ENCODE measurements around the gene TLE3. TPM values are rescaled to one million over a fixed set of nuclear protein-coding genes. Genes with fewer than 3 reads are reported as not detected.

TLE3 gene
- total RNA-seq, 1 experiment from 2014 or later: 35.2 TPM

- Histone ChIP-seq H3K4me3 (no peak overlapping the region), H3K36me3 (peaks cover 92% of the 10 kb centered on the region), H3K27me3 (replicated peaks) (no peaks in the 10 kb centered on the region), H3K27ac (no peak overlapping the region), H3K9me3 (replicated peaks) (no peaks in the 10 kb centered on the region), H3K4me1 (replicated peaks) (no peaks in the 10 kb centered on the region)
- no peak for DNase-seq (ENCODE audit: low read depth in 1 of 2, low spot score in 2 of 2)
Measured at GRCh38 chr15:70065006-70065722, 32.6 kb downstream of the TLE3 start.

DNA sequence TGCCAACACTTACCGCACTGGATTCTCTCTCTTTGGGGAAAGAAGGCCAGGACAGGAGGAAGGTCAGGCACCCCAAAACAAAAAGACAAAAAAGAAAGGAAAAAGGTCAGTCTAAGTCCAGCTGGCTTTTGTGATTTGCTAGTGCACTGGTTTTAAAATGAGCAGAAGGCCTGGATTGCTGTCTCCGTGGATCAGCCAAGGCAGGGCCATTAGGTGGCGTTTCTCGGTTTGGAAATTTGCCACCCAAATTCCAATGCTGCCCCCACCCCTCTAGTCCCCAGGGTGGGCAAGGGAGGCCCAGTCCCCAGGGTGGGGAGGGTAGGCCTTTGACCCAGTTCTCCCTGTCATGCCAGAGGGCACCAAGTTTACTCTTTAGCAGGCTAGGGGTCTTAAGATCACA lies 33.3 kb downstream of the TLE3 start:
- peaks cover 92% of the 10 kb centered on the region for H3K36me3 ChIP-seq
- H3K27ac ChIP-seq: no peak overlapping the region
- no peaks in the 10 kb centered on the region for H3K4me1 ChIP-seq (replicated peaks)
- H3K4me3 ChIP-seq: no peak overlapping the region
- H3K27me3 ChIP-seq (replicated peaks): no peaks in the 10 kb centered on the region
- no peaks in the 10 kb centered on the region for H3K9me3 ChIP-seq (replicated peaks)
- DNase-seq (ENCODE audit: low read depth in 1 of 2, low spot score in 2 of 2): no peak

GRCh38 chr15:70063980-70064379 lies 33.7 kb downstream of the TLE3 start:
- Histone ChIP-seq H3K9me3 (replicated peaks) (no peaks in the 10 kb centered on the region), H3K27me3 (replicated peaks) (no peaks in the 10 kb centered on the region), H3K36me3 (peaks cover 92% of the 10 kb centered on the region), H3K4me3 (no peak overlapping the region), H3K4me1 (replicated peaks) (no peaks in the 10 kb centered on the region), H3K27ac (no peak overlapping the region)
- DNase-seq (ENCODE audit: low read depth in 1 of 2, low spot score in 2 of 2): no peak

DNA sequence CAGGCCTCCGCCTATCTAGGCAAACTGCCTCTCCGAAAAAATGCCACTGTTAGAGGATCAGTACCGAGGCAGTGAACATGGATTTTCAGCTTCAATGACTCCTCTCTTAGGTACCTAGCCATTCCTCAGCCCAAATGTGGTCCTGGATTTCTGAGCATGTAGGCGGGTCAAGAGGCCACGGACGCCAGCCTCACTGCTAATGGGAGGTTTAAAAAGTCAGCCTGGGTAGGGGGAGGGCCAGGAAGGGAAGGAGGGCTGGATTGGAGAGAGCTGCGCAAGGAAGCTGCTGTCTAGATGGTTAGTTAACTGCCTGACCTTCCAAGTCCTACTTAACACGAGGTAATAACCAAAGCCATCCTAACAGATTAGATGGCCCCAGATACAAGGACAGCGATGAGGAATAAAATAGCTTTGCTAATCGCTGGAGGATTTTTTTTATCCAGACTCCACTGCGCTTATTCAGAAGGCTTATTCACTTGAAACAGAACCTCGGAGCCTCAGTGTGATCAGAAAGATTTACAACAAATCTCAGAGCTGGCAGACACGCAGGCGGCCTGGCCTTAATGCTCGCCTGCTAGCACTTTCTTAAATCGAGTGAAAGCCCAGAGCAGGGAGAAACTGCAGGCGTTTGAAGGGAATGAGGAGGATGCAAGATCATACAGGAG lies 34.3 kb downstream of the TLE3 start:
- Histone ChIP-seq H3K36me3 (peaks cover 92% of the 10 kb centered on the region), H3K4me3 (no peak overlapping the region), H3K27me3 (replicated peaks) (no peaks in the 10 kb centered on the region), H3K27ac (no peak overlapping the region), H3K4me1 (replicated peaks) (no peaks in the 10 kb centered on the region), H3K9me3 (replicated peaks) (no peaks in the 10 kb centered on the region)
- DNase-seq (ENCODE audit: low read depth in 1 of 2, low spot score in 2 of 2): no peak

GRCh38 chr15:70062321-70062956 lies 35.3 kb downstream of the TLE3 start:
- Histone ChIP-seq H3K4me3 (no peak overlapping the region), H3K27me3 (replicated peaks) (no peaks in the 10 kb centered on the region), H3K4me1 (replicated peaks) (no peaks in the 10 kb centered on the region), H3K36me3 (peaks cover 95% of the 10 kb centered on the region), H3K9me3 (replicated peaks) (no peaks in the 10 kb centered on the region), H3K27ac (no peak overlapping the region)
- no peak for DNase-seq (ENCODE audit: low read depth in 1 of 2, low spot score in 2 of 2)

DNA sequence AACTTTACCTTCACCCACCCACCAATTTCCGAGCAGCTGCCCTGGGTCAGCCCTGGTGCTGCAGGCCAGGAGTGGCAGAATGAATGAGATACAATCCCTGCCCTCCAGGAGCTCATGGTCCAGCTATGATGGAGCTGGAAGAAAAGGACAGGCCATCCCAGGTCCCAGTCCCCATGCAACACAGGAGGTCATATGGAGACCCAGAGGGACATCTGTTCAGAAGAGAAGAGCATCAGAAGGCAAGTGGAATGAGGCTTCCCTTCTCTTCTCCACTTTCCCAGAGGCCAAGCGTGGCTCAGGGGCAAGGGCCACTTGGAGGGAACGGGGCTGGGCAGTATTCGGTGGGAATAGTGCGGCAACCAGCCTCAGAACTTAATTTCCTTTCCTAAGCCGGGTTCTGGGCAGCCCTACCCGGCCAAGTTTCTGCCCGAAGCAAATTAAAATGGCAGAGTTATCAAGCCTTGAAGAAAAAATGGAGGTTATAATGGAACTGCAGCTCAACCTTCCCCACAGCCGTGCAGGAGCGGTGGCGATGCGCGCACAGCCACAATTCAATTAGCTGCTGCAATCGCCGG lies 35.9 kb downstream of the TLE3 start:
- DNase-seq (ENCODE audit: low read depth in 1 of 2, low spot score in 2 of 2): no peak
- Histone ChIP-seq H3K27me3 (replicated peaks) (no peaks in the 10 kb centered on the region), H3K9me3 (replicated peaks) (no peaks in the 10 kb centered on the region), H3K4me1 (replicated peaks) (no peaks in the 10 kb centered on the region), H3K36me3 (peaks cover 93% of the 10 kb centered on the region), H3K27ac (no peak overlapping the region), H3K4me3 (no peak overlapping the region)

GRCh38 chr15:70060993-70061305 lies 36.8 kb downstream of the TLE3 start:
- H3K9me3 ChIP-seq (replicated peaks): no peaks in the 10 kb centered on the region
- no peaks in the 10 kb centered on the region for H3K4me1 ChIP-seq (replicated peaks)
- peaks cover 93% of the 10 kb centered on the region for H3K36me3 ChIP-seq
- no peak for DNase-seq (ENCODE audit: low read depth in 1 of 2, low spot score in 2 of 2)
- no peaks in the 10 kb centered on the region for H3K27me3 ChIP-seq (replicated peaks)
- no peak overlapping the region for H3K27ac ChIP-seq
- no peak overlapping the region for H3K4me3 ChIP-seq

- no peaks in the 10 kb centered on the region for H3K4me1 ChIP-seq (replicated peaks)
- no peak overlapping the region for H3K4me3 ChIP-seq
- peaks cover 95% of the 10 kb centered on the region for H3K36me3 ChIP-seq
- H3K27me3 ChIP-seq (replicated peaks): no peaks in the 10 kb centered on the region
- no peak for DNase-seq (ENCODE audit: low read depth in 1 of 2, low spot score in 2 of 2)
- H3K27ac ChIP-seq: no peak overlapping the region
- H3K9me3 ChIP-seq (replicated peaks): no peaks in the 10 kb centered on the region
Measured at GRCh38 chr15:70060214-70060992, 37.3 kb downstream of the TLE3 start.

DNA sequence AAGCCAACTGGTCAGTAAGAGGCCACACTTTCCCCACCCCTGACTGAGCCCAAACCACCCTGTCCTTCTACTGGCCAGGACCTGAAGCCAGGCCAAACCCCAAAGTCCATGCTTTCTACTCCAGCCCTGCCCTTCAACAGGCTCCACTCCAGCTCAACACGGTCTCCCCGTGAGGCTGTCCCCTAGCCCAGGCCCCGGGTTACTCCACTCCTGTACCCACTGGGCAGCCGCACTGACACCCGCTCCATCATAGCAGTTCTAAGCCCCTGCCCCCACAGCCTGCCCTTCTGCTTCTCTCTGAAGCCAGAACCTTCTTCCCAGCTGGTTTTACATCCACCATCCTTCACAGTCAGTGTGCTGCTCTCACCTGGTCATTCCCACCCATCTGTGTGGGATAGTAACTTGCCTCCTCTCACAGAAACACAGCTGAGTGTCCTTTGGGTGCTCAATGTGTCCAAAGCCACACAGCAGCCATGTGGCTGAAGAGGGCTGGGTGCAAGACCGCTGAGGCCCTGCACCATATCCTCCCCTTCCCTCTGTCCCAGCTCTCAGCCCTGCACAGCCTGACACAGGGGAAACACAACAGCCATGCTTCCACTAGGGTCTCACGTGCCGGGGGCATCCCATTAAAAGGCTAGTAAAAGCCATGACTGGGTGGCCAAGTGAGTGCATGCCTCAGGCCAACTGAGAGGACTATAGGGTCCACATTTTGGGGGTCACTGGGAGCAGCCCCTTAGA lies 38.1 kb downstream of the TLE3 start:
- H3K27ac ChIP-seq: no peak overlapping the region
- H3K4me3 ChIP-seq: no peak overlapping the region
- peaks cover 96% of the 10 kb centered on the region for H3K36me3 ChIP-seq
- no peaks in the 10 kb centered on the region for H3K27me3 ChIP-seq (replicated peaks)
- no peaks in the 10 kb centered on the region for H3K9me3 ChIP-seq (replicated peaks)
- H3K4me1 ChIP-seq (replicated peaks): no peaks in the 10 kb centered on the region
- DNase-seq (ENCODE audit: low read depth in 1 of 2, low spot score in 2 of 2): no peak

- H3K36me3 ChIP-seq: peaks cover 97% of the 10 kb centered on the region
Measured at GRCh38 chr15:70058642-70059360, 38.9 kb downstream of the TLE3 start.

DNA sequence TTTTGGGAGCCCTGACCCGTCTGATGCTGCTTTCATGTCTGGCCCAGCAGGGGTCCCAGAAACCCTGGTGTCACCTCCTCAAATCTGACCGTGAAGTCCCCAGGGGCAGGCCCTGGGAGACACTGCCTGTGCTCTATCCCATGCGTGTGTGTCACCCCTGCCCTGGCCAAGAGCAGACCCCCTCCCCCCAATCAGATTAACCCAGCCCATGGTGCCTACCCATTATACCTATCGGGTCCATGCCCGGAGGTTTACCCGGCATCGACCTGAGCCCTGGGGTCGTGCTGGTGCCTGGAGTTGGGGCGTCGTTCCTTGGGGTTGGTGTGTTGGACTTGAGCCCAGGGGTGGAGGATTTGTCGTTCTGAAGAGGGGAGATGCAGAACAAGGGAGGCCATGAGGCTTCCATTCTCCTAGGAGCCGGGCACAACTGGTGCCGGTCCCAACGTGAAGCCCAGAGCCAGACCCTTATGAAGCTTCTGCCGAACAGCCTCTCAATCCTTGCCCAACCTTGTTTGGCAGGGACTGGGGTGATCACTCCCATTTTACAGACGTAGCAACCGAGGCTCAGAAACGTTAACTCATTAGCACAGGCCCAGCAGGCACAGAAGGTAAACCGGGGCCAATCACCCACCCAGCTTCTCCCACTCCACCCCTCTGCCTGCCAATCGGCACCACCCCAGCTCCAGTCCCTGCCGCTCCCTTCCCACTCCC lies 39.6 kb downstream of the TLE3 start:
- no peak overlapping the region for H3K4me3 ChIP-seq
- no peak for DNase-seq (ENCODE audit: low read depth in 1 of 2, low spot score in 2 of 2)
- no peaks in the 10 kb centered on the region for H3K27me3 ChIP-seq (replicated peaks)
- no peaks in the 10 kb centered on the region for H3K4me1 ChIP-seq (replicated peaks)
- H3K36me3 ChIP-seq: peaks cover 97% of the 10 kb centered on the region
- no peaks in the 10 kb centered on the region for H3K9me3 ChIP-seq (replicated peaks)
- no peak overlapping the region for H3K27ac ChIP-seq

More at GRCh38 chr15:70058642-70059360, 38.9 kb downstream of the TLE3 start:
- no peak for DNase-seq (ENCODE audit: low read depth in 1 of 2, low spot score in 2 of 2)
- Histone ChIP-seq H3K27me3 (replicated peaks) (no peaks in the 10 kb centered on the region), H3K4me3 (no peak overlapping the region), H3K27ac (no peak overlapping the region), H3K4me1 (replicated peaks) (no peaks in the 10 kb centered on the region), H3K9me3 (replicated peaks) (no peaks in the 10 kb centered on the region)

DNA sequence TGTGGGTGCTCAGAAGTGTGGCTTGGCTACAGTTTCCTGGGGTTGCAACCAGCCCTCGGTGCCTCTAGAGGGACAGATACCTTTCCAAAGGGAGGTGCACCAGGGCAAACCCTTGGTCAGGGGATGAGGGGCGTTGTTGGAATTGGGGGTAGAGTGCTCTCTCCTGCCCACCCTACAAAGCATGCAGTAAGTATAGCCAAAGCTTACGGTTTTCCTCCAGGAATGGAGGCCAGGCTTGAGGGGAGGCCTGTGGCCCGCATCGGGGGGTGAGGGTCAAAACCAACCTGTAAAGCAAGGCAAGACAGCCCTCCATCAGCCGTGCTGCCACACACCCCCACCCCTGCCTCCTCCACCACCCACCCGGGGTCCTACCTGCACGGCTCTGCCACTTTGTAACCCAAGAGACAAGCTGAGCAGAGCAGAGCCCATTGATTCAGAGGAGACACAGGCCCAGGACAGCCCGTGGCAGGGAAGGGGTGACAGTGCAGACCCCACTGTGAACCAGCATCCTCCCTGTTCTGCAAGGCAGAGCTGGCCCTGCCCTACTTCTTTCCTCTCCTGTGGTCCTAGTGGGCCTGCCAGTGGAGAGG lies 41.5 kb downstream of the TLE3 start:
- Histone ChIP-seq H3K4me3 (no peak overlapping the region), H3K27ac (no peak overlapping the region), H3K4me1 (replicated peaks) (no peaks in the 10 kb centered on the region), H3K27me3 (replicated peaks) (no peaks in the 10 kb centered on the region), H3K36me3 (peaks cover 91% of the 10 kb centered on the region), H3K9me3 (replicated peaks) (no peaks in the 10 kb centered on the region)
- no peak for DNase-seq (ENCODE audit: low read depth in 1 of 2, low spot score in 2 of 2)

Measured in SJSA1 (cell line).